Left colon (tissue), 2 donors: ENCODE measurements around the gene RNF112. TPM values are rescaled to one million over a fixed set of nuclear protein-coding genes. Genes with fewer than 3 reads are reported as not detected.

Experiments
- ATAC-seq: fragments of 200-7000 bp; cut with Tn5 transposase; one replicate; pipeline ENCODE4 v1.9.1; 2020; ENCODE audit warnings: mild to moderate bottlenecking, moderate library complexity
- DNase-seq, 2 donors: peaks; one replicate each; pipeline ENCODE4 v3.0.0-alpha.2; 2020
- intact Hi-C, 2 donors: fragments of 100-400 bp; cut with DNase I in 1 of 2; cut with micrococcal nuclease in 1 of 2; formaldehyde crosslinking; loops; one replicate each; pipeline versions ENCODE4 v1.11.2 to v1.14.0; 2022; cut with DNase I, micrococcal nuclease
- long read RNA-seq: library from polyadenylated mRNA; unstranded; transcript quantifications from one replicate; pipeline ENCODE4 v2.0.0, GENCODE V29; 2021
- total RNA-seq, 2 donors: library from RNA; stranded (reverse); fragmentation: NEBNext Ultra II Directional; extraction: Animal tissue kit (Norgen Biotek cat#: 25700); gene quantifications; one replicate each; pipeline ENCODE4 v1.2.1, GENCODE V29; 2021
- donor health status: DM: no; HTN: no; CAD: no.
- donor health status: DM: yes; HTN: yes; CAD: no.

The RNF112 gene
- total RNA-seq = 1 to 10 TPM; 4.0 to 4.6 TPM
- long read RNA-seq, partial matches to known transcripts = 0 of 4 reads
- long read RNA-seq, other reads (novel, unspliced or antisense) = 4 of 4 reads

DNA sequence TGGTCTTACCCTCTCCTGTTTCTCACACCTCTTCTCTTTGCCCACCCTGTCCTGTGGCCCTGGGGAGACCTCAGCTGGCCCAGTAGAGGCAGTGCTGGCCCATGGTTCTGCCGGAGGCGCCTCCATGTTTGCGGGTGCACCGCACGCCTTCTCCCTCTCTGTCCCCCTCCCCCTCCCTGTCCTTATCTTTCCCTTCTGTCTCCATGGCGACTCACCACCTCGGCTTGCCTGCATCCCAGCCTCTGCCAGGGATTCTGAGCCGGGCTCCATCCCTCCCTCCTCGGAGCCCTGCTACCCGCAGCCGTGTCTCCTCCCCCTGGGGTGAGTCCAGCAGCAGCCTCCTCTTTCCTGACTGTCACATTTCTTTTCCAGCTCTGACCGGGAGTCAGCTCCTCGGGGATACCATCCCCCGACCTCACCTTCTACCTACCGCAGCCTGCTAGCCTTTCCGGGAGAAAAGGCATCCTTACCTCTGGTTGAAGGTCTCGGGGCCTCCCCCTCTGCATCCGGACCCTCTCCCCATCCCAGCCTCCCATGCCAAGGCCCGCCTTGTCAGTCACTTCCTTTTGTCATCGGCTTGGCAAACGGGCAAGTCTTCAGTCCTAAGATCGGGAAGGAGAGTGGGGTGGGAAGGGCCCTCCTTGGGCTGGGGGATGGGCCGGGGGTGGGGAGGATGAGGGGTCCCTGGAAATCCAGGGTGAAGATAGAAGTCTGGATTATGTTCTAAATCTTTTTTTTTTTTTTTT is at the start of gene RNF112:
Gene RNF112, plus strand, starts transcription at position 358 of the 746 bp plus-strand sequence. Its CDS starts 177 bp downstream, at position 535.
- DNase-seq (peak in 1 of 2 donors; percentile 18), ATAC-seq (no peak)
- intact Hi-C loops = loop anchor here in 1 of 2 donors (10.0 kb wide), 1 partner anchor 46 kb away; the partner anchor contains the start of gene B9D1

DNA sequence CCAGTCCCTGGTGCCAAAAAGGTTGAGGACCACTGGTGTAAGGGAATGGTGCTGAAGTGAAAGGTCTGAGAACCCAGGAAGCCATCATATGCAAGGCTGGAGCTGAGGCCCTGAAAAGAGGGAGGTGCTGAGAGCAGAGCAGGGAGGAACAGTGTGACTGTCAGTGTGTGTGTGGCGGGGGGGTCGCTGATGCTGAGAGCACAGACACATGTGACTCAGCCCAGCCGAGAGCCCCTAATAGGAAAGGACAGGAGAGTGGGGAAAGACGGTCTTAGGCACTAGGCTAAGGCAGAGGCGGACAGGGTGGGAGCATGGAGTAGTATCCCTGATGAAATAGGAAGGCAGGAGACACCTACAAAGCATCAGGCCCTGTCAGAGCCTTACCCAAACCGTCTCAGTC is 49.7 kb upstream of the RNF112 start:
- intact Hi-C loops = loop anchor here (10.0 kb wide), 2 partner anchors 53 to 403 kb away; partner anchors contain the start of gene RNF112 (in 1 of the 2)
- ATAC-seq (no peak), DNase-seq (no peak)

- no peak for DNase-seq
- intact Hi-C loops = loop anchor here (2.0 to 10.0 kb wide), 3 partner anchors 53 to 403 kb away; partner anchors contain the start of gene RNF112 (in 1 of the 2)
- ATAC-seq = no peak
Measured at GRCh38 chr17:19361944-19362276, 49.1 kb upstream of the RNF112 start.

DNA sequence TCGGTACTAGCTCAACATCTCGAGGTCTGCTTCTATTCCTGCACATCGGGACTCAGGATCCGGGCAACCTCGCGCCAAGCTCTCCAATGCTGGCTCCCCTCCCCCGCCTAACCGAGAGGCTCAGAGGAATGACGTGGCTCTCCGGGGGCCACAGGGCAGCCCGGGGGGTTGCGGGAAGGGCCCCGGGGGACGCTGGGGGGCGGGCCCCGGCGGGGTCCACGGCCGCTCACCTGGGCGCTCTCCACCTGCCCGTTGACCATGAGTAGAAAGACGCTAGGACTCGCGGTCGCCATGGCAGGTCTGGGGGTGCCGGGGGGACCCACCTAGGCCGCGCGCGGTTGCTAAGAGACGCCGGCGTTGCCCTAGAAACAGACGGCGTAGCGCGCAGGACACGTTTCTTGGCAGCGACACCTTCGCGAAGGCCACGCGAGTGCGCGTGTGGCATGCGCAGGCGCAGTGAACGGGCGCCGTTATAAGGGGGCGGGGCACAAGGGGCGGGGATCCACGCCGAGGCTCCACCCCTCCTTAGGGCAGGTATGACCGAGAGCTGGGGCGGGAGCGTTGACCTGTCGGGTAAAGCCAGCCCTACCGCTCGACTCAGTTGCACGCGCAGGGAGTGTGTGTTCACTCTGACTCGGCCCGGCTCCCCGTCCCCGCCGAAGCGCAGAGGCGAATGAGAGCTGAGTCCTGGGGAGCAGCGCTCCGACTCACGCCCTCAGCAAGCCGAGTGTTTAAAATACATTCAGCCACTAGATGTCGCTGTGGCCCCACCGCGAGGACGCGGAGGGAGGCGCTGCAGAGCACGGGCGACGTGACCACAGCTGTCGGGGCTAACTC is 48.5 kb upstream of the RNF112 start, which contains the start of gene B9D1:
Gene B9D1, minus strand, starts transcription at position 447 of the 837 bp plus-strand sequence. Its CDS starts 154 bp downstream, at position 293.
- peak; percentile 94 for ATAC-seq
- intact Hi-C loops = loop anchor here (2.0 to 10.0 kb wide), 3 partner anchors 52 to 402 kb away; partner anchors contain the start of gene RNF112 (in 1 of the 2)
- peak; percentile 90 to 95 for DNase-seq

DNA sequence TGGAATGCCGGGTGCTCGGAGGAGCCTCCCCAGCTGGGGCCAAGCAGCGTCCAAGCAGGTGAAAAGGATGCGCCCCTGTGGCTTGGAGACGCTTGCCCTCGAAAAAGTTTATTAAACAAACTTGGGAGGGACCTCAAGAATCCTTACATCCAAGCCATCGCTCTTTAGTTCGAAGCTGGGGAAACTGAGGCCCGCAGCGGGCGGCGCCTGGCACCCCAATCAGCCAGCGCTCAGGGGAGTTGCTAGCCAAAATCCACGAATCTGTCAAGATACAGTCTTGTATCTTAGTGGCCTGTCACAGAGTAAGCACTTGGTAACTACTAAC is 48.0 kb upstream of the RNF112 start:
- intact Hi-C loops = loop anchor here (2.0 to 10.0 kb wide), 3 partner anchors 52 to 402 kb away; partner anchors contain the start of gene RNF112 (in 1 of the 2)
- no peak for ATAC-seq
- DNase-seq = no peak

DNA sequence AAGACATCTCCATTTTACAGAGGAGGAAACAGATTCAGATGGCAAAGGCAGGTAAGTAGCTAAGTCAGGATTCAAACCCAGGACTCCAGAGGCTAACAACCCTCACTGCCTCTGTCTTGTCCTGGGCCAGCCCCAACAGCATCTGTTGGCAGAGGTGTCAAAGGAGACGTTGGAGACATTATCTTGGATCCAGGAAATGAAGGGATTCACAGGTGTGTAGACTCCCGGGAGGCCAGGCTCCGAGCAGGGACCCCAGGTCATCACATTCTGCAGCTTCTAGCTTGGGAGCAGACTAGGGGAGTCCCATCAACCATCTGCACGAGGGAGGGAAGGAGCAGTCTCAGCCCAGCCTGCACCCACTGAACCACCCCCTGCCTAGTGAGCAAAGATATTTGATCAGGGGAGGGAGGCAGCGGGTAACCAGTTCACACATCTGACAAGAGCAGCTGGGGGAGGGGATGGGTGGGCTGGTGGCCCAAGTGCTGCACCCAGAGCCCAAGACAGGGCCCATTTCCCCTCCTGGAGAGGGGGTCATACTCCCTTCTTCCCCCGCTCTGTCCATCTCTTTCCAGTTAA is 47.5 kb upstream of the RNF112 start:
- intact Hi-C loops = loop anchor here (2.0 to 10.0 kb wide), 3 partner anchors 51 to 401 kb away; partner anchors contain the start of gene RNF112 (in 1 of the 2)
- ATAC-seq = no peak
- DNase-seq = no peak

DNA sequence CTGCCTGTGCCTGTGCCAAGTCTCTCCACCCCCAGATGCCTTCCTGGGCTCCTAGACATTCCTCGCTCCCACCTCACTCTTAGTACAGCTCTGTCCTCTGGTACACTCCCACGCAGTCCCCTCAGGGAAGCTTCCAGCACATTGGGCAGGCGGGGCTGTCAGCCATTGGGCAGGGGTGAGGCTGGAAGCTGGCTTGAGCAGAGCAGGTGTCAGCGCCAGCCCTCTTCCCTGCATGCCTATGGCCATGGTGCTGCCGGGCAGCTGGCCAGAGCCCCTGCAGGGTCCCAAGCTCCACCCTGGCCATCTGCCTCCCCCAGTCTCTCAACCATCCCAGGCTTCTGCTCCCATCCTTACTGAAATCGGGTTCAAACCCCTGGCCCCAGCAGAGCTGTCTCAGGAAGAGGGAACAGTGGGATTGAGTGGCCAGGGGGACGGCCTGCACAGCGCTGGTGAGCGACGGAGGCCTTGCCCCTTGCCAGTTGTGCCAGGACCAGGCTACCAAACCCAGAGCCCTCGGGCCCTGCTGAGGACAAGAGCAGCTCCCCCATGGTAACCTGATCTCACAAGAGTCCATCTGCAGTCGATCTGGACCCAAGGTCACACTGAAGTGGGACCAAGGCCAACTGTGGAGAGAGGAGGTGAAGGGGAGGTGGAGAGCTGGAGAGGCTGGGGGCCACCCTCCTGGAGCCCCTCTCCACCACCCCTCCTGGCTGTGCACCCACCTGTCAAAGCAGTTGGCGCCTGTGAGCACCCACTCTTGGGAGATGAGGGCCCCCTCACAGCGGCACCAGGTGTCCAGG is 46.1 kb upstream of the RNF112 start:
- intact Hi-C loops = loop anchor here (10.0 kb wide), 2 partner anchors 50 to 400 kb away; partner anchors contain the start of gene RNF112 (in 1 of the 2)
- DNase-seq (no peak), ATAC-seq (no peak)

DNA sequence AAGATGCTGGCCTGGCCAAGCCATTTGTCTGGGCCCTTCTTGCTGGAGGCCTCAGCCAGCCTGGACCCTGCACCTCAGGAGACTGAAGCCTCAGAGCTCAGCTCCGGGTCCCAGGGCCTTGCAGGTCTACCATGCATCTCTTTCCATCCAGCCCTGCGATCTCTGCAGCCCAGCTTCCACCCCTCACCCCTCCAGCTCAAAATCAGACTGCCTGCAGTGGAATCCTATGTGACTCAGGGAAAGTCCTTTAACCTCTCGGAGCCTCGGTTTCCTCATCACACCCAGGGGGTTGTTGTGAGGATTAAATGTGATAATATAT is 45.6 kb upstream of the RNF112 start:
- ATAC-seq (no peak), DNase-seq (no peak)
- intact Hi-C loops = loop anchor here (10.0 kb wide), 2 partner anchors 49 to 399 kb away; partner anchors contain the start of gene RNF112 (in 1 of the 2)

GRCh38 chr17:19365833-19366636 is 45.0 kb upstream of the RNF112 start:
- intact Hi-C loops = loop anchor here (10.0 kb wide), 2 partner anchors 49 to 399 kb away; partner anchors contain the start of gene RNF112 (in 1 of the 2)
- DNase-seq = no peak
- no peak for ATAC-seq

DNA sequence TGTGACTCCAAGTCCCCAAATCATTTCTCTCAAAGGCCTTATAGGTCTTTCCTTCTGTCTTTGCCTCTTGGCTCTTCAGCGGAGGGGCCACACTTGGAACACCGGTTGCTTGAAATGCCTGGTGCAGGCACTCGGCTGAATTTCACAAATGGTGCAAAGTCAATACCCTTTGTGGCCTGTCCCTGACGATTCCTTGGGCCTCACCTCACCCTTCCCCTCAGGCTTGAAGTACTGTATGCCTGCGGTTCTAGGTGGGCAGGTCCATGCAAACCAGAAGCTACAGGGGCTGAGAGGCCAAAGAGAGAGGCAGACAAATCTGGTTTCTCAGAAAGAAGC is 44.4 kb upstream of the RNF112 start:
- intact Hi-C loops = loop anchor here (10.0 kb wide), 2 partner anchors 48 to 398 kb away; partner anchors contain the start of gene RNF112 (in 1 of the 2)
- DNase-seq (no peak), ATAC-seq (no peak)

DNA sequence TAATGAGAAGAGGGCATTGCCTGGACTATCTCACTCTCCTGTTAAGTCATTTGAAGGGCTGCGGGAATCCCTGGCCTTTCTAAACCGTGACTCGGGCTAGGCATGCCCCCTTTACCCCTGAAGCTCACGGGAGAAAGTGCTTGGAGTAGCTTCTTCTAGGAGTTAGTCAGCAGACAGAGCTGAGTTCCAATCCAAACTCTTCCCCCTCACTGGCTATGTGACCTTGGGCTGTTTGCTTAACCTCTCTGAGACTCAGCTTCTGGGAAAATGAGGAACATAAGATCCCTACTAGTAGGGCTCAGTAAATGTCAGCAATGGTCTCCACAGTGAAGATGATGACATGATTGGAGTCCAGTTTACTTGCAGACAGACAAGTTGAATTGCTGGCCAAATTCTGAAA is 42.8 kb upstream of the RNF112 start:
- ATAC-seq = no peak
- no peak for DNase-seq
- intact Hi-C loops = loop anchor here (10.0 kb wide), 2 partner anchors 47 to 397 kb away; partner anchors contain the start of gene RNF112 (in 1 of the 2)

DNA sequence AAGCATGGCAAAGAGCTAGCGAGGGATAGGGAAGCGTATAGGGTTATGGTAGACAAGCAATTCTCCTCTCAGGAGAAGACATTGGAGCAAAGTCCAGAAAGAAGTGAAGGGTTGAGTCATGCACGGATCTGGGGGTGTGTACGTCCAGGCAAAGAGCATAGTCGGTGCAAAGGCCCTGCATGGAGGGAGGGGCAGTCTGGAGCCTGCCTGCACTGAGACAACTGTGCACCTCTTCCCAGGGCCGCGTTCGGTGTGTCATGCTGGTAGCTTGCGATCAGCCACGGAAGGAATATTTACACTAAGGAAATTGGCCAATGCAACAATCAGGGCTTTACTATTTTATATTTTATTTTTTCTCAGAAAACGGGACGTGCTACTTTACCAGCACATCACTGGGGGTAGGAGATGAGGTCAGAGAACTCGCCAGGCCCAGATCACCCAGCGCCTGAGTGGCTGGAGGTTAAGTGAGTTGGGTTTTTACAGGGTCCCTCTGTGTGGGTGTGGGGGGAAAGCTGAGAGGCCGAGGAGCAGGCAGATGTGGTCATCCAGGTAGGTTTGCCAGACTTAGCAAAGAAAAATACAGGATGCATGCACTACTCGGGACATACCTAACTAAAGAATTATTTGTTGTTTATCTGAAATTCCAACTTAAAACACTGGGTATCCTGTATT is 41.8 kb upstream of the RNF112 start:
- DNase-seq (peak in 1 of 2 donors; percentile 61), ATAC-seq (peak; percentile 91)
- intact Hi-C loops = loop anchor here (10.0 kb wide), 2 partner anchors 46 to 396 kb away; partner anchors contain the start of gene RNF112 (in 1 of the 2)

GRCh38 chr17:19369846-19370492 is 41.1 kb upstream of the RNF112 start:
- DNase-seq = peak in 1 of 2 donors; percentile 48
- intact Hi-C loops = loop anchor here (10.0 kb wide), 2 partner anchors 45 to 395 kb away; partner anchors contain the start of gene RNF112 (in 1 of the 2)
- peak; percentile 60 for ATAC-seq

DNA sequence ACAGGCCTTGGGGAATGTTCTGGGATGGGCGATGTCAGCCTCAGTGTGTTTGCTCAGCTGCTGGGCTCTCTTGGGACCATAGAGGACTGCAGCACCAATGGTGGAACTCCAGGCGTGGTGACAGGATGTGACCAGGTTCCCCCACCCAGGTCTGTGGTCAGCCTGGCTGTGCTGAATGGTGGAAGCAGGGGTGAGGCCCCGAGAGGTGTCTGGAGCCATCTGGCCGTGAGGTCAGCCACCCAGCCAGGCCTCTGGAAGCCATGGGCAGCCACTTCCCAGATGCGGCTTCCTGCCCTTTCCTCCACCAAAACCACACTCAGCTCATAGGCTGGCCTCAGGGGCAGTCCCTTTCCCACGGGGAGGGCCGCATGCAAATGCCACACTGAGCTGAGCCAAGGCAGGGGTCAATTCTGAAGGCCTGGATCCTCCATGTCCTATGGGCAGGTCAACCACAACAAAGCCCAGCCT is 40.5 kb upstream of the RNF112 start:
- ATAC-seq (no peak), DNase-seq (no peak)
- intact Hi-C loops = no loop called here

GRCh38 chr17:19371259-19372010 is 39.6 kb upstream of the RNF112 start:
- intact Hi-C loops = no loop called here
- no peak for DNase-seq
- no peak for ATAC-seq
